SKM-1 treated with dmso at 0.1 percent for 144 hours (cell line): ENCODE measurements around the gene MTERF4.
"Not testable (repeated sequence)": the region's sequence is repeated elsewhere in the genome, so short reads cannot be mapped to it uniquely, and the experiment has no call there.

Experiments
- DNase-seq: peaks from one replicate; lab custom pipeline; 2025; ENCODE audit not compliant: unreplicated experiment; lab: John Stamatoyannopoulos, UW

MTERF4 gene

DNA sequence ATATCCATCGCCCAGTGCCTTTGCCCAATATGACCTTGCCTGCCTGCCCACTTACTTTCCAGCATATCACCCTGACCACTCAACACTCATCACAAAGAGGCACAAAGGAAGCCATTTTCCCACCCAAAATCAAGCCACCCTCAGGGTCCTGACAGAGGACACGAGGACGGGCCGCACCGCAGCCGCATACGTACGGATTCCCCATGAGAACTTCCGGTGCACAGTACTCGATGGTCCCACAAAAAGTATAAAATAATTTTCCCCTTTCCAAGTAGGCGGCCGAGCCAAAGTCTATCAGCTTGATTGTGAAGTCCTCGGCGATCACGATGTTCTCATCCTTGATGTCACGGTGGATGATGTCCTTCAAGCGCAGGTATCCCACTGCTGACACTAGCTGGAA is 10.0 kb upstream of the MTERF4 start:
- no peak for DNase-seq

DNA sequence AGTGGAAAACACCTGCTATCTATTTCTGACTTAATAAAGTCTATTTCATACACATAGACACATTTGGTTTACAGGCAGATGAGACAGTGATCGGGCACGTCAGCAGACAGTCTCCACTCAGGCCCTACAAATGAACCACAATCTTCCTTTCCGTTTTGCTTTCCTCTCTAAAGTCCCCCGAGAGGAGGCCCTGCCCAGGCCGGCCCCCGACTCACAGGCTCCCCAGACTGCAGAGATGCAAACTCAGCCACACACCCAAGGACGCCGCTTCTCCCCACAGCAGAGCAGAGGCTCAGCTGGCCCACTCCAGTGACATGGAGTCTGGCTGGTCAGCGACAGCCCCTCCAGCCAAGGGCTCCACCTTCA is 9.3 kb upstream of the MTERF4 start:
- no peak for DNase-seq

DNA sequence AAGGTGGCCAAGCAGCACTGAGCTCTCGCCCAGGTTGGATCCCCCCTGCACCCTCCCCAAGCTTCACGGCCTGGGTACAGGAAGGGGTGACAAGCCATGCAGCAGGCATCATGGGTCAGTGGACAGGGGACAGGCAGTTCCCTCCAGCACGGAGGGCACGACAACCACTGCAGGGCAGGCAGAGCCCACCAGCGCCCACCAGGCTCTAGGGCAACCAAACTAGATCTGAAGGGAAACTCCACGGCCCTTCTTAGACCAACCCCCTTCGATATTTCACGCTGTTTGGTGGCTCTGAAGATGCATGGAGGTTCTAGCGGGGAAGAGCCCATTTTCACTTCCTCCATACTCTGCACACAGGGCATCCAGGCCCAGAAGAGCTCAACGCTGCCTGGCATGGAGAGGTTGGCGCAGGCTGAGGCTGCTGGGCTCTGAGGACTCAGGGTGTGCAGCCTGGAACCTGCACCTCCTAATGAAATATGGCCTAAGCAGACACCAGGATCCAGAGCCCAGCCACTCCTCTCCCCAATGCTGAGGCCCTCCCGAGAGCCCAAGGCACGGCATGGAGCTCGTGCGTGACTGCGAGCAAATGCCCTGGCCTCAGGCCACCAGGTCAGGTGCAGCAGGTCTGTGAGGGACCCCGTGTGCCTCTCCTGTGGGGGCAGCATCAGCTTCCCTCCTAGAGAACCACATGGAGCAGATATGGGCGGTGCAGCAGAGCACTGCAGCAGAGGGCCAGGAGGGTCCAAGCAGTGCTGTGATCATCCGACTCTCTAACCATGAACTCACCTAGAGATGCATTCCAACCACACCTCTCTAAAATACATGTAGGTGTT is 8.7 kb upstream of the MTERF4 start:
- no peak for DNase-seq

- no peak for DNase-seq
Observed at GRCh38 chr2:241110089-241110606, 8.1 kb upstream of the MTERF4 start.

DNA sequence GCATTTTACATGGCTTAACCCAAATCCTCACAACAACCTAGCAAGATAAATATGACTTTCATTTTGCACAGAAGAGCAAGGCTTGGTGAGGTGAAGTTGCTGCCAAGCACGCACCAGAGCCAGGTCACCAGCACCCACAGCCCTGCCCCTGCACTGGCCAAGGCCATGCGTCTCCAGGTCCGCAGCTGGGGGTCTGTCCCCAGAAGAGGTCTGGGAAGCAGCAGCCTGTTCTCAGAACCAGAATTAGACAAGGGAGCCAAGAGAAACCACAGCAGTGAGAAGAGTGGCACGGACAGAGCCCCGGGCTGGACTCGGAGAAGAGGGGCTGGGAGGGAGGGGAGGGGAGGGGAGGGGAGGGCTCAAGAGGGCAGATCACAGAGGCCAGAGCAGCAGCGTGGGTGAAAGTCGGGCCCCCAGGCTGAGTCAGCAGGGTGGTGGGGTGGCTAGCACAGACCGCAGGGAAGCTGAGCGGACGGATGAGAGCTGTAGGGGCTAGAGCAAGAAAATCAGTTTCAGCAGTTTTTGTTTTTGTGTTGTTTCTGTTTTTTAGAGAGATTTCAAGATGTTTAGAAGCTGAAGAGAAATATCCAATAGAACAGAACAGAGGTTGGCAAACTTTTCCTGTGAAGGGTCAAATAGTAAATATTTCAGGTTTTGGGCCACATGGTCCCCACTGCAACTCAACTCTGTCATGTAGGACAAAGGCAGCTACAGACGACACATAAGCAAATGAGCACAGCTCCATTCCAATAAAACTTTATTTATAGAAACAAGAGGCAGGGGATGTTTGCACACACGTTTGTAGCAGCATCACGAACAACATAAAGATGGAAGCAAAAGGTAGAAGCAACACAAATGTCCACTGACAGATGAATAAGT is 7.4 kb upstream of the MTERF4 start:
- DNase-seq, result no peak

- DNase-seq, result no peak
Observed at GRCh38 chr2:241108271-241109209, 6.5 kb upstream of the MTERF4 start.

GRCh38 chr2:241107031-241107783 is 5.1 kb upstream of the MTERF4 start:
- no peak for DNase-seq

- no peak for DNase-seq
Observed at GRCh38 chr2:241105641-241106040, 3.6 kb upstream of the MTERF4 start.

DNA sequence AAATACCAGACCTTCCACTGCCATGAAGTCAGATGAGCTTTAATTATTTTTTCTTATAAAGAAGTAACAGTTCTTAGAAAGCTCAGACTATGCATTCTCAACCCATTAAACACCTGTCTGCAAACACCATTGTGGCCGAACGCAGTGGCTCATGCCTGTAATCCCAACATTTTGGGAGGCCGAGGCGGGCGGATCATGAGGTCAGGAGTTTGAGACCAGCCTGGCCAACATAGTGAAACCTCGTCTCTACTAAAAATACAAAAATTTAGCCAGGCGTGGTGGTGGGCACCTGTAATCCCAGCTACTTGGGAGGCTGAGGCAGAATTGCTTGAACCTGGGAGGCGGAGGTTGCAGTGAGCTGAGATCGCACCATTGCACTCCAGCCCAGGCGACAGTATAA is 2.5 kb upstream of the MTERF4 start:
- not testable (repeated sequence) for DNase-seq

DNA sequence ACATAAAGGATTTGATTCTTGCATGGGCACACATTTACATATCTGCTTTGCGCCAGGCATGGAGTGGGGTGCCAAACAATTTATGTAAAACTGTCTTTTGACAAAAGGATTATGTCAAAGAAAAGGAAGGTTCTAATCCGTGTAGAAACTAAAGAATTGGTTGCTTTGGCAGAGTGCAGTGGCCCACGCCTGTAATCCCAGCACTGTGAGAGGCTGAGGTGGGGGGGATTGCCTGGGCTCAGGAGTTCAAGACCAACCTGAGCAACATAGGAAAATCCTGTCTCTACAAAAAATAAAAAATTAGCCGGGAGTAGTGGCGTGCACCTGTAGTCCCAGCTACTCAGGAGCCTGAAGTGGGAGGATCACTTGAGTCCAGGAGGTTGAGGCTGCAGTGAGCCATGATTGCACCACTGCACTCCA is 1.1 kb upstream of the MTERF4 start:
- DNase-seq, result no peak

- DNase-seq, result no peak
Observed at GRCh38 chr2:241099246-241099645, 2.8 kb downstream of the MTERF4 start.

DNA sequence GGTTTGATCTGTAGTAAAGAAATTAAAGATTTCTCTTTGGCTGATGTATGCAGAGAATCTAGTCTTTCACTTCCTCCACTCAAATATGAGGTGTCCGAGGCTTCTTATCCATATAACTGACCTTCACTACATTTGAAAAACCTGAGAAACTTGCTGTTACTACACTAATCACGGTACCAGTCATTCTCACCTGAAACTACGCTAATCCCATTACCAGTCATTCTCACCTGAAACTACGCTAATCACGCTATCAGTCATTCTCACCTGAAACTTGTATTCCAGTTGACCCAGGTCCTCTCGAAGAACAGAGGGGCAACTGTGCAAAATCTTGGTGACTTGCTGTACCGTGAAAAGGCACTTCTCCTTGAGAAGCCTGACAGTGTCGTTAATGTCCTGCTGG is 5.1 kb downstream of the MTERF4 start:
- DNase-seq, result no peak

- no peak for DNase-seq
Observed at GRCh38 chr2:241095594-241096290, 6.3 kb downstream of the MTERF4 start.

GRCh38 chr2:241094924-241095420 is 7.1 kb downstream of the MTERF4 start:
- no peak for DNase-seq

DNA sequence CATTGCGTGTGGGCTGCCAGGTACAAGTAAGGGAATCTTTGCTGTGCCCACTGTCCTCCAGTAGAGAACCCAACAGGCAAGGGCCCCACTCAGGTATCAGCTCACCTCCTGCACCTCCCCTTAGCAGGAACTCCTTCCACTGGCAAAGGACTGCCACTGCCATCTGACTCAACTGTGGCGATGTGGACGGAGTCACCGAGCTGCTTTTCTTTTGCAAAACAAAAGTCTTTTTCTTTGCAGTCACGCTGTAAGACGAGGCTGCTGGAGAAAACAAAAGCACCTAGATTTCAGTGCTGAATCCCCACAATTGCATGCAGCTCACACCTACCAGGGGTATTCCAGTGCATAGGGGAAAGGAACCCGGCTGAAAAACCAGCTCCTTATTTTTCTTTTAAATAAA is 7.9 kb downstream of the MTERF4 start:
- DNase-seq, result no peak

DNA sequence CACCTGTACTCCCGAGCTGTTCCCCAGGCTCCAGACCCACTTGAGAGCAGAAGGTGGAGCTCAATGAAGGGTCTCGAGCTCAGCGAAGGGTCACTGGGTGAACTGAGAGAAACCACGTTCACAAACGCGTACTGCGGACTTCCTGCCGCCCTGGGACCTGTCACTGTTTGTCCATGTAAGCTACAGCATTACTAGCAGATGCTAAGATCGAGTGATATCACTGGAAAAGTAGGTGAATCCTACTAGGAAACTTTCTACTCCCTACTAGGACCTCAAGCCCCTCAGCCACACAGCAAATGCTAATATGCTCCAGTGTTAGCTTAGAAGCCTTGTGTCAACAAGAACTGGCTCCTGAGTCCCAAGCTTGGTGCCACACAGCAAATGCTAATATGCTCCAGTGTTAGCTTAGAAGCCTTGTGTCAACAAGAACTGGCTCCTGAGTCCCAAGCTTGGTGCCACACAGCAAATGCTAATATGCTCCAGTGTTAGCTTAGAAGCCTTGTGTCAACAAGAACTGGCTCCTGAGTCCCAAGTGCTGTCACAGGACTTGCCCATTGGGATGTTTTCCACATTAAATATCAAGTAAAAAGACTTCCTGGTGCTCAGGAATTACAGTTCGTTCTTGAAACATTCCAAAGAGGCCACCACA is 8.8 kb downstream of the MTERF4 start:
- DNase-seq, result not testable (repeated sequence)

DNA sequence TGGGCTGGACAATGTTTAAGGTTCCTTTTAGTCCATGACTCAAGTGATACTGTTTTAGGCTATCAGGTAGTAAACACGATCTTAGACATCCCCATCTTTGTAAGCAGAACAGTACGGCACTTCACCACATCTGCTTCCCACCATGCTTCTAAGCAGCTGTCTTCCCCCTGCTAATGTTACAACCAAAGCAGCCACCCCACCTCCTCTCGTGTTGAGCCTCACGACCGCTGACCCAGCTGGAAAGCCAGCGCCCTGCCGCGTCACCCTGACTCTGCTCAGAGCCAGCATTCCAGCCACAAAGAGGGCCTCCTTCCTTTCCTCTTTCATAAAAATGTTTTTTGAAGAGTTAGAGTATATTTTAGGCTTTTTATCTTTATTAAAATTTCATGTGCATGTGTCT is 9.4 kb downstream of the MTERF4 start:
- DNase-seq, result no peak

DNA sequence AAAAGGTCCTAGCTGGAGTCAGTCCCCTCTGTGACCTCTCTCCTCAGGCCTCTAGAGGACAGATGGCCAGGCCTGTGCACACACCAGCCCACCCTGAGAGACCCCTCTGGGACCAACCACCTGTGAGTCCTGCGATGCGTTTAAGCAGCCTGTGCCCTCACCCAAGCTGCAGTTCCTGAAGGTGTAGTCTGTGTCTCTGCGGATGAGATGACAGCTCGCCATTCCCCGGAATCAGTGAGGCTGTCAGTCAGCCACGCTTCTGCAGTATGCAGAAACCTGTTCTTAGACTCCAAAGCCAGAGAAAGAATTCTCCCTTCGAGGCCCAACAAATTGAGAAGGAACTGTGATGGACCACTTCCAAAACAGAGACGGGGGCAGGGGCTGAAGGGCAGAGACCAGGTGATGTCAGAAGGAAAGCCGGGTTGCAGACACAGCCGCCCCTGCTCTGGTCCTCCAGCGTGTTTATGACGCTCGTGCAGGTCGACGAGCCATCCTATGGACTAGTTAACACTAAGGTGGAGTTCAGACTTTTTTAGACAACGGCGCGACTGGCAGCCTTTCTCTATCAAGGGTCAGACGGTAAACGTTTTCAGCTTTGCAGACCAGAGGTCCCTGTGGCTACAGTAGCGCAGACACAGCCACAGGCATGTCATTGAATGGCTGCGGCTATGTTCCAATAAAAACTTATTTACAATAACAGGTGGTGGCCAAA is 10.2 kb downstream of the MTERF4 start:
- no peak for DNase-seq
